22Rv1 (cell line): ENCODE measurements around the gene ARX.

Experiments
- CTCF ChIP-seq: fragments of 450-650 bp; IDR thresholded peaks from 2 replicates; pipeline ENCODE4 v1.5.1; 2017; ENCODE audit warnings: mild to moderate bottlenecking
- ZFX ChIP-seq: fragments of 450-650 bp; IDR thresholded peaks from 2 replicates; pipeline ENCODE4 v1.6.1; 2017; ENCODE audit warnings: antibody characterized with exemption, borderline replicate concordance

GRCh38 chrX:24961809-24962208 lies 54.0 kb downstream of the ARX start:
- TF ChIP-seq CTCF (no peak), ZFX (no peak)
